GM18517 (cell line): ENCODE measurements around the gene MTMR4.
"Not testable (repeated sequence)": the region's sequence is repeated elsewhere in the genome, so short reads cannot be mapped to it uniquely, and the experiment has no call there.

Experiments used
- ATAC-seq: cut with Tn5 transposase; IDR thresholded peaks from one replicate; pipeline ENCODE4 v1.9.1; 2021; ENCODE audit warnings: mild to moderate bottlenecking, moderate library complexity; ENCODE audit not compliant: unreplicated experiment

Gene MTMR4

DNA sequence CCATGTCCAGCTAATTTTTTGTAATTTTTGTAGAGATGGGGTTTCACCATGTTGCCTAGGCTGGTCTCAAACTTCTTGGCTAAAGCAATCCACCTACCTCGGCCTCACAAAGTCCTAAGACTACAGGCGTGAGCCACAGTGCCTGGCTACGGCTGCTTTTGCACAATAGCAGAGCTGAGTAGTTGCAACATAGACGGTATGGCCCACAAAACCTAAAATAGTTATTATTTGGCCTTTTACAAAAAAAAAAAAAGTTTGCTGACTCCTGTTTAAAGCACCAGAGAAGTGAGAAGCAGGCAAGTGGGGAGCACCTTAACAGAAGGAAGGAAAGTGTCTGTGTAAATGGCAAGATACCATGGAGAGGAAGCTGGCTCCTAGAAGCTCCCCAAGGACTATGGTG, 20.9 kb downstream of the MTMR4 start:
- ATAC-seq: no peak

DNA sequence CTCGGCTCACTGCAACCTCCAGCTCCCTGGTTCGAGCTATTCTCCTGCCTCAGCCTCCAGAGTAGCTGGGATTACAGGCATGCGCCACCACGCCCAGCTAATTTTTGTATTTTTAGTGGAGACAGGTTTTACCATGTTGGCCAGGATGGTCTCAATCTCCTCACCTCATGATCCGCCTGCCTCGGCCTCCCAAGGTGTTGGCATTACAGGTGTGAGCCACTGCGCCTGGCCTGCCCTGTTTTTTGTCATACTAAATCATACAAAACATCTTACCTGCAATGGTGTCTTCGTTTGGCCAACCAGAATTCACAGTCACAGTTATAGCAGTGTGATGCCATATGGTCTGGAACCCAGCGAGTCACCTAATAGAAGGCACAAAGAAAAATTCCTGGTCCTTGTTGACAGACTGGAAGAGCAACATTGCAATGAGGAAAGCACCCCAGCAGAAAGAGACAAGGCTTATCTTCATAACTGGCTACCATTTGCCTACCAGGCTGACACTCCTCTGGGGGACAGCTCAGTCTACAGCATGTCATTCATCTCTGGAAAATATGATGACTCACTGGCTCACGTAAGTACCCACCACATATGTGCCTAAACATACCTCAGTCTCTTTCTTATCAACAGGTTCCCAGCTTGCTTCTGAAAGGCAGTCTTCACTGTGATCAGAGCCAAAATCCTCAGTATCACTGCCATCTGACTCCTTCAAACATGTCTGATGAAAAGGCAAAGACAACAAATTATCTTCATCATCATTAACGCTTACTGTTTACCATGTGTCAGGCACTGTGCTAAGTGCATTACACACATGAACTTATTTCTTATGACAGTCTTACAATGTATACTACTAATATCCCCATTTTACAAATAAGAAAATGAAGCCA, 22.0 kb downstream of the MTMR4 start:
- ATAC-seq: no peak

DNA sequence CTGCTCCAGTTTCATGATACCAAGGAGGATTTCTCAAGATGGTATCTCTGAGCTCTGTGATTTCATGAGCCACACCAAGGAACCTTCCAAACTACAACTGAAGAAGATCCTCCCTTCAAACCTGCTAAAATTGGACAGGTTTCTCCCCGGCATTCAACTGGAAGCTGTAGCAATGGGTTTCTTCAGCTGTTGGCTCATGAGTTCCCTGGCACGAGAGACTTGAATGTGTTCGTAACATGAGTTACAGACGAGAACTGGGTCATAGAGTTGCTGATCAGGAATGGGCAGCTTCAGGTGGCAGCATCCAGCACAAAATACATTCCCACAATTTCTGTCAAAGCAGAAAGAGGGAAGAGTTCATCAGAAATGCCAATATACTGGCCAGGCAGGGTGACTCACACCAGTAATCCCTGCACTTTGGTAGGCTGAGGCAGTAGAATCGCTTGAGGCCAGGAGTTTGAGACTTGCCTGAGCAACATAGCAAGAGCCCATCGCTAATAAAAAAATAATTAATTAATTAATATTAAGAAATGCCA, 22.9 kb downstream of the MTMR4 start:
- ATAC-seq: no peak

DNA sequence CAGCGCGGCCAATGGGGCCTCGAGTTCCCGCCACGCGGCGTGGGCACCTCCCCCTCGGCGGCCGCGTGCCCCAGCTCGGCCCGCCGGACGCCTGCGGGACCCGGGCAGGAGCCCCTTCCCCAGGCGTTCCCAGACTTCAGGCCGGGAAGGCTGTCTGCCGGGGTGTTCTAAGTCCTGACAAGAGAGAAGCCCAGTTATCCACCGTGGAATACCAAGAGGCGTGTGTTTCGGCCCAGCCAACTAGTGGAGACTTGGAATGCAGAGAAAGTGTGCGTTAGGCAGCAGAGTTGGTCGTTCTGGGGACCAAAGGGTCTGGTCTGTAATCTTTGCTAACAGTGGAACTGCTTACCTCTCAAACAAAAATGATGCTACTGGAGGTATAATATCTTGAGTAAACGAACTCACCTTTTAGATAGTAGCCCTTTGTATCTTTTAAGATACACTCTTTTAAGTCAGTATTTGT, 26.0 kb downstream of the MTMR4 start:
- ATAC-seq: no peak

DNA sequence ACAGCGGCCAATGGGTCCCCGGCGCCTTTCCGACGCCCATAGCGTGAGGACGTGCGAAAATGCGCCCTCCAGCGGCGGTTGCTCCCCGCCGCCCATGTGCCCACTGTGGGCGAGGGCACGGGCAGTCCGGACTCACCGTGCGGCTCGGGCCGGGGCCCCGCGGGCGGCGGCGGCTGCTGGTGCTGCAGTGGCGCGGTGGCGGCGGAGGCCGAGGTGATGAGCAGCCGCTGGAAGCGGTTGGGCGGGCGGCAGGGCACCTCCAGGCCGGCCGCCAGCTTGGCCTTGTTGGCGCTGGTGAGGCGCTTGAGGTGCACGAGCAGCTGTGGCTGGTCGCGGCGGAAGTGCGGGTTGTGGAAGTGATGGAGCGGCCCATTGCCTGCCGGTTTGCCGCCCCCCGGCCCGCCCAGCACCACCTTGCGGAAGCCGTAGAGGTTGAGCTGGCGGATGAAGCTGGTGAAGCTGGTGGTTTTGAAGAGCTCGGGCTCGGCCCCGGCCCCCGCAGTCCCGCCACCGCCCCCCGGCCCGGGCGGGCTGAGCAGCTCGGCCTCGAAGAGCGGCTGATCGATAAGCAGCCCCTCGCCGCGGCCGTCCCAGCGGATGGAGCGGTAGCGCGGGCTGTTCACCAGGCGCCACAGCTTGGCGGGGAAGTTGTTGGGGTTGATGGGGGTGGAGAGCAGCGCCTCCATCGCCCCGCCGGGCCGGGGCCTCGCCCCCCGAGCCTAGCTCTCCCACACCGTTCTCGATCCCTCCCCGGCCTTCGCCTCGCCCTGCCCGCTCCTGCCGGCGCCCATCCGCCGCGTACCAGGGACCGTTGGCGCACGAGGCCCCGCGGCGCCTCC, 26.6 kb downstream of the MTMR4 start, which contains the start of gene HSF5:
Gene HSF5, minus strand, starts transcription at position 820 of the 839 bp plus-strand sequence. Its CDS starts 134 bp downstream, at position 686.
- ATAC-seq: no peak

DNA sequence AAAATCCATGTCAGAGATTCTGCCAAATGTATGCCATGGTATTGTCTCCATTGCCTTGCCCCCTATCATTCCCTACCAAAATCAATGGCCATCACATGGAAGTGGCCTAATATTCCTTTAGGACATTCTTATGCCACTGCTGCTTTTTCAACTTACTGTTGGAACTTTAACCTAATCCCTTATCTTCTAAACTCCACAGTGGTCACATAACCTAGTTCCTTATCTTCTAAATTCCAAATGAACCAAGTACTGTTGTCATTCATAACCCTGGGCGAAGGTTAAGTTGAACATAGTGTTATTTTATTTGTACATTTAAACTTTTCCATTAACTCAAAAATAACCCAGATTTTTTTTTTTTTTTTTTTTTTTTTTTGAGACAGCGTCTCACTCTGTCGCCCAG, 29.8 kb downstream of the MTMR4 start:
- no peak for ATAC-seq

DNA sequence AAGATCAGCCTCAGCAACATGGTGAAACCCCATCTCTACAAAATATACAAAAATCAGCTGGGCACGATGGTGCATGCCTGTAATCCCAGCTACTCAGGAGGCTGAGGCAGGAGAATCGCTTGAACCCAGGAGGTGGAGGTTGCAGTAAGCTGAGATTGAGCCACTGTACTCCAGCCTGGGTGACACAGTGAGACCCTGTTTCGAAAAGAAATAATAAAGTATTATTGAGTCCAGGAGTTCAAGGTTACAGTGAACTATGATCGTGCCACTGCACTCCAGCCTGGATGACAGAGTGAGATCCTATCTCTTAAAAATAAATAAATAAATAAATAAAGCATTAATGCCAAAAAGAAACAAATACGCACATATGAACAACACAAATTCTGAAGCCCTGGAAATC, 32.6 kb downstream of the MTMR4 start:
- not testable (repeated sequence) for ATAC-seq

DNA sequence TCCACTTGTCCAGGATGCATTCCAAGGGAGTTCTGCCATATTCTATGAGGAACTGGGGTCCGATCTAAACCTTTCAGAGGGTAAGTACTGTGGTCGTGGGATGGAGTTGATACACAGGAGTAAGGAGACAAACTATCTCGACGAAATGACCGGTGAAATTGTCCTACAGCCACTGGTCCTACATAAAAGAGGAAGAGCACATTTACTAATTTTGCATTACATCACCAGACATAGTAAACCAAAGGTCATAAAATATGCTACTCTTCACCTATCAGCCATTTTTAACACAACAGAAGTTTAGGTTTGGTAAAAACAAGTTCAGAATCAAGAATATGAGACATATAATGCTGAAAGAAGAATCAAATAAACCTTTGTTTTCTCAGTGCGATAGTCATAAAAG, 34.3 kb downstream of the MTMR4 start:
- ATAC-seq: no peak

DNA sequence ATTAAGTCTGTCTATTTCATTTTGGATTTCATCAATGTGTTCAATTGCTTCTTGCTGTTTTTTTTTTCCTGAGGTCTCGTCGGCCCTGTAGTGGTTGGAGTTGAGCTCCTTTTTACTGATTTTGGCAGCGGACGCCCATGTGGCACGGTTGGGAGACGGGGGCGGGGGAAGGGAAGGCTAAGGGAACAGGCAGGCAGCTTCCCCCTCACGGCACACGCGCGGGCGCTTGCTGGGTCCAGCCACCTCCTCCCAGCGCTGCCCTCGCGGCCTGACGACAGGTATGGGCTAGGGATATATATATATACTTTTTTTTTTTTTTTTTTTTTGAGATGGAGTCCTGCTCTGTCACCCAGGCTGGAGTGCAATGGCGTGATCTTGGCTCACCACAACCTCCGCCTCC, 37.6 kb downstream of the MTMR4 start:
- no peak for ATAC-seq

DNA sequence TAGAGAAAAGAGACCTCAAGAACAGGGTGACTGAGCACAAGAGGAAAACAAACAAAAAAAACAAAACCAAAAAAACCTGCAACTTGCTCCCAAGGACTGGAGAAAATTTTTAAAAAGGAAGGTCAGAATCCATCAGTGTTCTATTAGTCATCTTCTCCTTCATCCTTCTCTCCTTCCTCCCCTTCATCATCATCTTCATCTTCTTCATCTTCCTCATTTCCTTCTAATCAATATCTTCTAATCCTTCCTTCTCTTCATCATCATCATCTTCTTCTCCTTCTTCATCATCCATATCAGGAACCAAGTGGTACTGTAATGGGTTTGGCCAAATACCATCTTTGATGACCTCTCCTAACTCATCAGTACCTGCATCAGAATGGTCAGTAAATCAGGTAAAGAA, 38.5 kb downstream of the MTMR4 start:
- ATAC-seq: no peak

DNA sequence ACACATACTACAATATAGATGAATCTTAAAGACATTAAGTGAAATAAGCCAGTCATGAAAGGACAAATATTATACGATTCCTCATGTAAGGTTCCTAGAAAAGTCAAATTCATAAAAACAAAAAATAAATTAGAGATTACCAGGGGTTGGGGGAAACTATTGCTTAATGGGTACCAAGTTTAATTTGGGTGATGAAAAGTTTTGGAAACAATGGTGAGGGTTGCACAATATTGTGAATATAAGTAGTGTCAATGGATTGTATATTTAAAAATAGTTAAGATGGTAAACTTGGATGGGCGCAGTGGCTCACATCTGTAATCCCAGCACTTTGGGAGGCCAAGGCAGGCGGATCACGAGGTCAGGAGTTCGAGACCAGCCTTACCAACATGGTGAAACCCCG, 44.1 kb downstream of the MTMR4 start:
- ATAC-seq: no peak

DNA sequence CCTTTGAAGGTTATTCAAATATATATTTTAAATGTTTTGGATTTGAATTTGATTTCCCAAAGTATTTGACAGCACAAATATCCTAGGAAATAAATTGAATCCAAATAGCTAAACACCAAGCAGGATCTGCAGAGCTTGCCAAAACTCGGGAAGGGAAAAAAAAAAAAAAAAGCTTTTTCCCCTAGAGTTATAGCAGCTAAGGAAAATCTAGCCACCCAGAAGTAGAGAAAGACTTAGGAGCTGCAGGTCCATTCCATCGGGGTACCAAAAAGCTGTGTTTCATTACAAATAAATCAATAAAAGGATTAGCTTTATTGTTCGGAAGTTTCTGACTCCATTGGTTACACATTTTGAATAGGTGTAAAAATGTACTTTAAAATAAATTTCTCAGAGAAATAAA, 45.5 kb downstream of the MTMR4 start:
- no peak for ATAC-seq

DNA sequence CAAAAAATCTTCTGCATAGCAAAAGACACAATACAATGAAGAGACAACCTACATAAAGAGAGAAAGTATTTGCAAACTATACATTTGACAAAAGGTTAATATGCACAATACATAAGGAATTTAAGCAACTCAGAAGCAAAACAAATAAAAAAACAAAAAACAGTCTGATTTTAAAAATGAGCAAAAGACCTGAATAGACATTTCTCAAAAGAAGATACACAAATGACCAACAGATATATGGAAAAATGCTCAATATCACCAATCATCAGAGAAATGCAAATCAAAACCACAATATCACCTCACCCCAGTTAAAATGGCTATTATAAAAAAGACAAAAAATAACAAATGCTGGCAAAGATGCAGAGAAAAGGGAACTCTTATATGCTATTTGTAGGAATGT, 58.9 kb downstream of the MTMR4 start:
- ATAC-seq: no peak

DNA sequence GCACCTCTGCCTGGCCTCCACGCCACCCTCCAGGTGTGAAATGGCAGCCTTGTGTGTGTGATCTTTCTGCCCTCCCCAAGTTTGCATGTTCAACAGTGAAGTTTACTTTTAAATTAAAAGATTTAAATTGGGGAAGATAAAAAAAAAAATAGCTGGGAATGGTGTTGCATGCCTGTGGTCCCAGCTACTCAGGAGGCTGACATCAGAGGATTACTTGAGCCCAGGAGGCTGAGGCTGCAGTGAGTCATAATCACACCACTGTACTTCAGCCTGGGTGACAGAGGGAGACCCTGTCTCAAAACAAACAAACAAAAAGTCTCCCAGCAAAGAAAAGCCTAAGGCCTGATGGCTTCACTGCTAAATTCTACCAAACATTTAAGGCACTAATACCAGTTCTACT, 61.7 kb downstream of the MTMR4 start:
- no peak for ATAC-seq

DNA sequence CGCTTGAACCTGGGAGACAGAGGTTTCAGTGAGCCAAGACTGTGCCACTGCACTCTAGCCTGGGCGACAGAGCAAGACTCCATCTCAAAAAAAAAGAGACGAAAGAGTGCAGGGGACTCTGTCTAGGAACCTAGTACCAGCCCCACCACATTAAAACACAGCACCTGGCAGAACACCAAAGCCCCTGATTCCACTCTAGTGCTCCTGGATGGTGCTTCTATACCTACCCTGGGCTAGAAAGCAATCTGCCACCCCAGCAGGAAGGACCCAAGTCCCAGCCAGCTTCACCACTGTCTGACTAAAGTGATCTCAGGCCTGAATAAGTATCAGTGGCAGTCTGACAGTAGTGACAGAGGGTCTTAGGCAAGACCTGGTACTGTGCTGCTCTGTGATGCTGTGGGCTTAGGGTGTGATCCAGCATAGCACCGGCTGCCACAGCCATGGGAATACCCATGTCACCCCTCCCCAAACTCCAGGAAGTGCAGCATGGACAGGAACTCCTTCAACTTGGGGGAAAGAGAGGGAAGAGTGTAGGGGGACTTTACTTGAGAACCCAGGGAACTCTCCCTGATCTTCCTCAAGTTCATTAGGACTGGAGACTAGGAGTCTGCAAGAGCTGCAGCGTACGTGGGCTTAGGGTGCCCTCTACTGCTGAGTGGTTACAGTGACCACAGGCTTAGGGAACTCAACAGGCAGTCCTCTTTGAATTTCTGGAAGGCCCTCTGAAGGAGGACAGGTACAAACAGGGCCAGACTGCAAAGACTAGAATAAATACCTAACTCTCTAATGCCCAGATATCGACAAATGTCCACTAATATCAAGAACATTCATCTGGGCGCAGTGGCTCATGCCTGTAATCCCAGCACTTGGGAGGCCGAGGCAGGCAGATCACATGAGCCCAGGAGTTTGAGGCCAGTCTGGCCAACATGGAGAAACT, 67.1 kb downstream of the MTMR4 start:
- no peak for ATAC-seq

DNA sequence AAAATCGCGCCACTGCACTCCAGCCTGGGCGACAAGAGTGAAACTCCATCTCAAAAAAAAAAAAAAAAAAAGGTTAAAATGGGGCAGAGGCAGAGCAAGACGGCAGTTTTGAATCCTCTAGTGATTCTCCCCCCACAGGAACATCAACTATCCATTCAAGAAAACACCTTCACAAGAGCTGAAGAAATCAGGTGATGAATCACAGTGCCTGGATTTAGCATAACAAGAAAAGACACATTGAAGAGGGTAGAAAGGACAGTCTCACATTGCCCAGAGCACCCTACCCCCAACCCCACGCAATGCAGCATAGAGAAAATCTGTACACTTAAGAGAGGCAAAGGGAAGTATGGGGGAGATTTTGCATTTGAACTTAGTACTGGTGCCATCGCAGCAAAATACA, 68.4 kb downstream of the MTMR4 start:
- no peak for ATAC-seq
